COLO668 (cell line): Measurements from ENCODE around the gene CLCN2.
A peak's percentile ranks its signal among the peaks of the same experiment; 100 is the strongest.

Experiments
- DNase-seq: peaks from one replicate; lab custom pipeline; 2025; ENCODE audit not compliant: unreplicated experiment; lab: John Stamatoyannopoulos, UW

The CLCN2 gene

DNA sequence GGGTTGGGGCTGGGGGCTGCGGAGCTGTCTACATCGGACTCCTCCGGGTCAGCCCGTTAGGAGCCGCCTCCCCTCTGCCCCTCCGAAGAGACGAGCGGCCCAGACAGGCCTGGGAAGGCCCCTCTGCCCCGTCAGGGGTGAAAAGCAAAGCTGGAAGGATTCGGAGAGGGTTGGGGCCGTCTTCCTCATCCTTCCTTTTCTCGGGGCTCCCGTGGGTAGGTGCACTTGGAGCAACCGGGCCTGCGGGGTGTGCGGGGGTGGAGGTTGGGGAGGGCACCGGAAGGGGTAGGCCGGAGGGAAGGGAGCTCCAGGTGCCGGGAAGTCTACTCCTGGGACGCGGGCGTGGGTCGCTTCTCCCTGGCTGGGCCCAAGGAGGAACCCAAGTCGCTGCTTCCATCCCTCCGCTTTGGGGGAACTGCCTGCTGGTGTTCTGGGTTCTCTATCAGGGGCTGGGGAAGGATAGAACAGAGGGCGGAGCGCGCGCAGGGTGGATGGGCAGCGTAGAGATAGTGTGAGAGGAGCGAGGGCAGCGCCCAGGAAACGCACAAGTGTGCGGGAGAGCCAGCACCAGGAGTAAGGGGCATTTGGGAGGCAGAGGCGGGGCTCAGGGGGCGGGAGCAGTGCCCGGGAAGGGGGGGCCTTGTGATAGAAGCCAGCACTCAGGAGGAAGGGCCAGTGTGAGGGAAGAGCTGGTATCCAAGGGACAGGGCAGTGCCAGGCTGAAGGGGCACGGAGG is 695 bp upstream of the CLCN2 start:
- DNase-seq = peak; percentile 64

DNA sequence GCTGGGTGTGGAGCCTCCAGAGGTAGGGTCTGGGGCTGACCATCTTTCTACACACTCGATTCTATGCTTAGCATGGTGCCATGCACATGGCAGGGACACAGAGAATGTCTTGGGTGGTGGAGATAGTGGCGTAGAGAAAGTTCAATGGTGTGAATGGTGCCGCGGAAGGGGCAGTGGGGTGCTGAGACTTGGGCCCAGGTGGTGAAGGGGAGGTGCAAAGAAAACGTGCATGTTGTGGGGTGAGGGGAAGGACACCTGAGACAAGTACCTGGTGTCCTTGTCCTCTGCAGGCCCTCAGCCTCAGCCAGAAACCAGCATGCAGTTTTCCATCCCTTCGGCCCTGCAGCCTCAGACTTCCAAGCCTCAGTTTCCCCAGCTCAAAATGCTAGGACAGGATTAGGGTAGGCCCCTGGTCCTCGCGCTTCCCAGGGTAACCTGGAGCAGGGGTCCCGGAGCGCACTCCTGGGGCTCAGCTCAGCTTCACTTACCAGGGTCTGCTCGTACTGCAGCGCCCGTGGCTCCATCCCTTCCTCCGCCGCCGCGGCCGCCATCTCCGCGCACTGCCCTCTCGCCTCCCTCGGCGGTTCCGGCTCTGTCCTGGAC is 375 bp downstream of the CLCN2 start:
- DNase-seq = no peak

DNA sequence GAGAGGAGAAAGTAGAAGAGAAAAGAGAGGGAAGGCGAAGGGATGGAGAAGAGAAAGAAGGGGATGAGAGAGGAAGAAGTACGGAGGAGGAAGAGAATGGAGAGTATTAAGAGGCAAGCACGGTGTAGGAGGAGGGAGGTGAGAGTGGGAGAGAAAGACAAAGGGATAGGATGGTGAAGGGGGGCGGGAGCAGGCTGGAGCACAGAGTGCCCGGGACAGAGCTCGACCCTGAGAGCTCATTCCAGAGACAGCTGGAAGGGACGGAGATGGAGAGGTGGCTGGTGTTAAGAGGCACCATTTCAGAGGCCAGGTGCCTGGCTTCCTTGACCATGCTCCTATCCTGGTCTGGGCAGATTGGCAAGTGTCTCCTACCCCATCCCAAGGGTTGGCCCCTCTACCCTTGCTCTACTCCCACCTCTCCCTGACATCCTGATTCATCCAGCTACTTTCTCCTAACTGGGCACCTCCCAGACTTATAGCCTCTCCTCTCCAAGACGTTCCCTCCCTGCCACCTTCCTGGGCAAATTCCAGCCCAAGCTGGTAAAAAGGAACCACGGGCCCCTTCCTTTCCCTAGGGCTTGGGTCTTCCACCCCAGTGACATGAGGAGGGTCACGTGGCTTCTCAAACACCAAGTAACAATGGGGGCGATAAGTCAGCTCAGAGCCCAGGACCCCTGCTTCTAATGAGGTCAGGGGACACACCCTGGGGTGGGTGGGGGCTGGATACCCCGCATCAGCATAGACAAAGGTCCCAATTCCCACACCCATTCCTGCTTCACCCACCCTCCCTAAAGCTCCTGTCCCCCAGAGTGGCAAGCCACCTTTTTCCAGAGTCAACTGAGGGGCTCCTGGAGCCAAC is 1.1 kb downstream of the CLCN2 start:
- DNase-seq = no peak

DNA sequence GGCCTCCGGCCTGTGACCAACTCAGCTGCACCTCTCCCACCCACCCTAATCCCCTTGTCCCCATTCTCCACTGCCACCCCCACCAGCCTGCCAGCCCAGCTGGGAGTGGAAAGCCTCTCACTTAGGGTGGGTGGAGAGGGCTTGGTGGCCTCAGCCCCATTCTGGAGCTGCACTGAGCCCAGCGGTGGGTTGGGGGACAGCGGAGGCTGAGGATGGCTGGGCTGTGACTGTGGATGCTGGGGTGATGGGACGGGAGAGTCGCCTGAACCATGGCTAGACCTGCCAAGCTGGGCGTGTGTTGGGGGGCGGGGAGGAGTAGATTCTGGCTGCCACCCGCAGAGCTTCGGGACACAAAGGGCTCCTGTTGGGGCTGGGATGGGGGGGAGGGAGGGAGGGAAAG is 1.8 kb downstream of the CLCN2 start:
- DNase-seq = no peak

DNA sequence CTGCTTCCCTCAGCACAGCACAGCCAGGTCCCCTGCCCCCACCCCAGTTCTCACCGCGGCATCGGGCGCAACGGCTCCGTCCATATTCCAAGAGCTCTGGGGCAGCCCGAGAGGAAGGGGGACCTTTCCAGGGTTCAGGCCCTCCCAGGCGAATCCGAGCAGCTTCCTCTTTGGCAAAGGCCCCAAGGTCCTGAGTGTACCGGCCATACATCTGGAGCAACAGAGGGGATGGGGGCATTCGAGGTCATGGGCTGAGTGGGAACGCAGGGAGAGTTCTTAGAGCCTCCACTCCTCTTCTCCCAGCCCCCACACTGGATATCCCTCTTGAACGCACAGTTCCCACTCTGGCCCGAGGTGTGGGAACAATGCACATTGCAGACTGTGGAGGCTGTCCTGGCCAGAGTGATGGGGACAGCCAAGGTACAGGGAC is 2.5 kb downstream of the CLCN2 start:
- DNase-seq = no peak

DNA sequence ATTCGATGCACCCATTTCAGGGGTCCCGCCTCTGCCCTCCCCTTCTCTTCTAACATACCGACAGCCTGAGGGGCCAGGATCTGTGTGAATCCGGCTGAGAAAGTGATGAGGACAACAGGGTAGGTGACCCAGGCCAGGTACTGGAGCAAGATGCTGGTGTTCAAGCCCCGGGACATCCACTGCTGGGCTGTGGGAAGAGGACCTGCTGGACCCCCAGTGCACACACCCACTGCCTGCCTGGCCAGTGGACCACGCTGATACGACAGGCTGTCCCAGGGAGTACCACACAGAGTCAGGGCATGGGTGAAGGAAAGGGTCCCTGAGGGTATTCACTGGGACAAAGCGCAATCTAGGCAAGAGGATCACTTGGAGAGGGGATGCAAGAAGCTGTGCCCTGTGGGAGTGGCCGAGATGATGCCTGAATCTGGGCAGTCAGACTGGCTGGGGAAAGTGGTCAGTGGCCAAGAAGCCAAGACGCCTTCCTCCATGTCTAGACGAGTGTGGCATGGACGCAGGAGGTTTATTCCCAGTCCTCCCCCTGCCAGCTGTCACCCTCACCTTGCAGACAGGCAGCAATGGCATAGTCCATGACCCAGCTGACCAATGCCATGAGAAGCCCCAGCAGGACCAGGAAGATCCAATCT is 3.2 kb downstream of the CLCN2 start:
- DNase-seq = no peak

DNA sequence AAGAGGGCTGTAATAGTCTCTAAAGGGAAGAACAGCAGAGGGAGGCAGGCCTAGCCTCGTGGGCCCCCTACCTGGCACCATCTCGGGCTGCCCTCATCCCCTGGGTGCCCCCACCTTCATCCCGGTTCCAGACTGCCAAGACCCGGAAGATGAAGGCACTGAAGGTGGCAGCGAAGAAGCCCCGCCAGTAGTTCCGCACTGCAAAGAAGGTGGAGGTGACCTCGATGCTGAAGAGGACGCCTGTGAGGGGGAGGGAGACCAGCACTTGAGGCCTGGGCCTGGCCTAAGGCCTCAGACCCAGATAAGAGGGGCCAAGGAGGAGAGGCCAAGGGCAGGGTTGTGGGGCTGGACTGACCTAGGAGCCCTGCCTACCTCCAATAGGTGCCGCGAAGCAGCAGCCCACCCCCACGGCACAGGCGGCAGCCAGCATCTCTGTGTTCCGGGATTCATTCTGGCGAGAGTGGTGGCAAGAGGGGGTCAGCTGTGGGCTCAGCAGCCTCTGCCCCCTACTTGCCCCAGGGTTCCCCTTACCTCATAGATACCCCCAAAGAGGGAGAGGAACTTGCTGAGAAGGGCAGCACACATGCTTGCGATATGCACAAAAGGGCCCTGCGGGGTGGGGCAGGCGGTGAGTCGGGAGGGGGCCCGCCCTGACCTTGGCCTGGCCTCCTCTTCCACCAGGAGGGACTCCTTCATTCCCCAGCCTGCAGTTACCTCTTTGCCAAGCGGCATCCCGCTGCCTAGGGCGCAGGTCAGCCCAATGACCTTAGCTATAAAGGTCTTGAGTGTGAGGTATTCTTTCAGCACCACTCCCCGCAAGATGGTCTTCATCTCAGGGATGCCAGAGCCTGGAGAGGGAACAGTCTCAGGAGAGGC is 3.9 kb downstream of the CLCN2 start:
- DNase-seq = no peak

DNA sequence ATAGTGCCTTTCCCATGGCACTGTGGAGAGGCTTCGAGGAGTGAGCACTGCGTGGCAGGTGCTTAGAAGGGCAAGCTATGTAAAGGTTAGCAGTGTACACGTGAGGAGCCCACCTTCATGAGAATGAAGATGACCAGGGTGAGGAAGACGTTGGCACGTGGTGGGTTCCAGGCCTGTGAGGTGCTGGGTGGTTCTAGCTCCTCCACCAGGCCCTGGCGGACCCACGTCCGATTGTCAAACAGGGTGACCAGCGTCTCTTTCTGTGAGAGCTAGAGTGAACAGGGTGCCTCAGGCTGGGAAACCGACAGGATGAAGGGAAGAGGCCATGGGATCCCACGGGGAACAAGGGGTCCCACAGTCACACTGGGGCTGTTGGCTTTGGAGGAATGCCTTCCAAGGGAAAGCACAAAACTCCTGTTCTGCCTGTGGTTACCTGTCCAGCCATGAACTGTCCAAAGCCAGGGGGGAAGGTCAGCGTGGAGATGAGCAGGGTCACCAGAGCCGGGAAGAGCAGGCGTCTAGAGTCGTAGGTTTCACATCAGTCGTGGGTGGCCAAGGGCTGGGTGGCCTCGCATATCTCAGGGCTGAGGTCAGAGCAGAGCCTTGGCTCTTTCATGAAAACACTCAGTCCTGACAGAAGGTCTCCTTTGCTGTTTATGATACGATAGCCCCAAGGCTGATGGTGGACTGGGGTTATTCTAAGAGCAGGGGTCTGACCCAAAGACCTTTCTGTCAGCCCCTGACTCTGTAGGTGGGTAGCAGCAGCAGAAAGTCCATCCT is 6.0 kb downstream of the CLCN2 start:
- DNase-seq = no peak

DNA sequence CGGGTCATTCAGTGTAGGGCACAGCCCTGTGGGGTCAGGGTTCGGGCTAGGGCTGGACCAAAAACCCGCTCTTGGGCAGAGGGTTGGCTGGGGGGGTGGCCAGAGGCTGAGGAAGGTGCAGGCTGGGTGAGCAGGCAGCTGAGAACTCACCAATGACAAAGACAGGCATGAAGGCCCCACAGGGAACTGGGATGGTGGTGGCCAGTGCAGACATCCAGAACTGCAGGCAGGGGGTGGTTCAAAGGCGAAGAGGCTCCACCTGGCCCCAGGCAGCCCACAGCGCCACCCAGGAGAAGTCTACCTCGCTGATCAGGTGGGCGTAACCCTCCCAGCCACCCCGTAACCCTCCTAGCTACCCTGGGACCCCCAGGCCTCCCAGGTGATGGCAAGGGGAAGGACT is 6.7 kb downstream of the CLCN2 start:
- no peak for DNase-seq

DNA sequence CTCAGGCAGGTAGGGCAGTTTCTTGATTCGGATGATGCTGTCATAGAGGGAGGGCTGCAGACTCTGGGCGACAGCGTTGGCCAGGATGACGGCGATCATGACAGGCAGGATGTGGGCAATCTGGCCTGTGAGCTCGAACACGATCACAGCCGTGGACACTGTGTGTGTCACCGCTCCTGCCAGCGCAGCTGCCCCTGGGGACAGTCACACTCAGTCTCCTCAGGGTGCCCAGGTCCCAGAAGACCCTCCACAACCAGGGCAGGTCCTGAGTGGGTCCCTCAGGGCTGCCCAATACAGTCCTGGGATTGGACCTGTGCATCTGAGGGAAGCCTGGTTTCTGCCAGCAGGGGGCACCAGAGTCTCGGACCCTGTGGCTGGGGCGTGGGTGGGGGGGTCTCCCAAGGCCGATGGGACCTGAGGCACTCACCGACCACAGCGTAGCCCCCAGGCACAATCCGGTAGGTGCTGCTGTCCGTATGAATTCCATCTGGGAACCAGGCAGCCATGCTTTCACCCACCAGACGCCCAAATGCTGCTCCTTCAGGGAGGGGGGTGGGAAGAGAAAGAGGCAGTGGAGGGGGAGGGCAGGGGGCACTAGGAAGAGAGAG is 7.2 kb downstream of the CLCN2 start:
- peak; percentile 20 for DNase-seq

DNA sequence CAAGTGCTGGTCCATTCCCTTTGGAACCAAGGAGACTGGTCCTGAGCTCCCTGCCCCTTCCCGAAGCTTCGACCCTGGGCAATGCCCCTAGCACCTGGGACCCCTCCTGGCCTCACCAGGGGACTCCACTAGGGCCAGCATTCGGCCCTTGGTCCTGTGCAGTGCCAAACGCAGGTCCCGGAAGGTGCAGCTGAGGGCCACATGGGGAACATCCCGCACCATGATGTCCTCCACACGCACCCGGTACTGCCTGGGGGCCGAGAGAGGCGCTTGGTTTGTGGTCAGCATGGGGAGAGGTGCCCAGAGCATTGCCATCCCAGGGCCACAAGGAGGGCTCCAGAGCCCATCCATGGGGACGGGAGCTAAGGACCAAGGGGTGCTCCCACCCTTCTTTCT is 7.9 kb downstream of the CLCN2 start:
- no peak for DNase-seq

DNA sequence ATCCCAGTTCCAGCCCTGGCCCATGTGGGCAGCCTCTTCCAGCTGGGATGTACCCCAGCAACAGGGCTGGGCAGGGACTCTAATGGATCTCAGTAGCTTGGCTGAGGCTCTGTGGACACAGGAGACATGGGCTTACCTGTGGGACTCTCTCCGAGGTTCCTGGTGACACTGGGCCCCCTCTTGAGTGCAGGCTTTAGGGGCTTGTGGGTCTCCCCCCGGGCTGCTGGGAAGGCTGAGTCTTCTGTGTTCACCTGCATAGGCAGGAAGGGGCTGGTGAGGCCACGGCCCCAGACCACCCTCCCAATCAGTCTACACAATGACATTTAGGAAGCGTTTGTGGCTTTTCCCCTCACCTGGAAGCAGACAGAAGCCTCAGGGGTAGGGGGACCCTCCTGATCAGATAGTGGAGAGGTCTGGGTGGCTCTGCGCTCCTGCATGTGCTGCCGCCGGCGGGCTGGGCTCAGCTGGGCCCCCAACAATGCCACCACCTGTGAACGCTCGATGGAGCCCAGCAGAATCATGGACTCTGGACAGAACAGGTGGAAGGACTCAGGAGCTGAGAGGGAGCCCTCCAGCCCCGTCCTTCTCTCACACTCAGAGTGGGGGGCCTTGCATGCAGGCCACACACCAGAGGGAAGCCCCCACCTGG is 8.4 kb downstream of the CLCN2 start:
- DNase-seq = no peak

DNA sequence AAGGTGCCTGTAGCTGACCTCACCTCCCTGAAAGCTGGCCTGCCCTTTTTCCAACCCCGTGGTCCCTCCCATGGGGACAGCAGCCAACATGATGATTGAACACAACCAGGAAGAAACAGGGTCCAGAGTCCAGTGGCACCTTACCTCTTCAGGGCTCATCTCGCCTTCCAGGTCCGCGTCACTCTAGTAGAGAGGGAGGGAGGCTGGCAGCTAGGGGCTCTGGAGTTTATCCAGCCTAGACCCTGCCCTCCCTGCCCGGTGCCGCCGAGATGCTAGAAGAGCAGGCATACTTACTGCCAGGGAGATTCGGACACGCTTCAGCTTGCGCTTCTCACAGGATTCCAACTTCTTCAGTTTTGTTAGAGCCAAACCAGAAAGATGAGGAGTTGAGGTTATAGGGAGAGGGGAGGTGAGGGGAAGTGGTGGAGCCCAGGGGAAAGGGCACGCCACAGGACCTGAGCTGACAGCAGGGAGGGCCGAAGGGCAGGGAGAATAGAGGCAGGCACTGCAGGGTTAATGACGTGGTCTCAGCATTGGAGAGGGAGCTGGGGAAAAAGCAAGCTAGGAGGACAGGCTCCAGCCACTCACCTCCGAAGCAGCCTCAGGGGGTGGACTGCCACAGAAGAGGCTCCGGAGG is 9.1 kb downstream of the CLCN2 start:
- no peak for DNase-seq

DNA sequence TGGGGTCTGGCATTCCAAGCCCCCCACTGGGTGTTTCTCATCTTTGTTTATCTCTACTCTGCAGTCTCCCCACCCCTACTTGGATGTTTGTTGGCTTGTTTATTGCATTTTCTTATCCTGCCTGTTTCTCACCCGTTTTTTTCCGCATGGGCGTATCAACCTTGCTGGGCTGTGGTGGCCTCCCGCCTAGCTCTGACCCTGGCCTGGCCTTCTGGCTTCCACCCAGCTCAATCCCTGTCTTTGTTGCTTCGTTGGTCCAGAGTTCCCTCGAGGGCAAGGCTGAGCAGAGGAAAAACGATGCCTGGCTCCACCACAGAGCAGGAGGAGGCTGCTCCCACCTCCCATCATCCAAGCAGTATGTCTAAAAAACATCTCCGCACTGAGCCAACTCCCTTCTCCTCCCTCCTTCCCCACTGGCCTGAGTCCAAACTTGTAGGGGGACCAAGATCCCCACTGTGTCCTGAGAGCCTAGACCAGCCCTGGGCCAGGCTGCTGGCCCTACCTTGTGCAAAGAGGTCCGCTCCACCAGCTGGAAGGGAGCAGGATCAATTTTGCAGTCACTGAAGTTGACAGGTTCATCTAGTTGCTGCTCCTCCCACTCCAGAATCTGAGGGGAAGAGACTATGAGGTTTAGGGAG is 9.8 kb downstream of the CLCN2 start:
- DNase-seq = no peak

DNA sequence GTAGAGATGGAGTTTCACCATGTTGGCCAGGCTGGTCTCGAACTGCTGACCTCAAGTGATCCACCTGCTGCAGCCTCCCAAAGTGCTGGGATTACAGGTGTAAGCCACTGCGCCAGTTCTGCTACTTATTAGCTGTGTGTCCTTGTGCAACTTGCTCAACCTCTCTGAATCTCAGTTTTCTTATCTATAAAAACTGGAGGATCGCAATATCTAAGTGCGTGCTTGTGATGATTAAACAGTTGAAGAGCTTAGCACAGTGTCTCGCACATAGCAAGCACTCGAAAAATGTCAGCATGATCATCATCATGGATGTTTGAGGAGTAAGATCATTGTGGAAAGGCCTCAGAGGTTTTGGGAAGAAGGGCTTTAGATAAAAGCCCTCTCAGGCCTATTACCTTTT is 10.8 kb downstream of the CLCN2 start:
- DNase-seq = no peak

DNA sequence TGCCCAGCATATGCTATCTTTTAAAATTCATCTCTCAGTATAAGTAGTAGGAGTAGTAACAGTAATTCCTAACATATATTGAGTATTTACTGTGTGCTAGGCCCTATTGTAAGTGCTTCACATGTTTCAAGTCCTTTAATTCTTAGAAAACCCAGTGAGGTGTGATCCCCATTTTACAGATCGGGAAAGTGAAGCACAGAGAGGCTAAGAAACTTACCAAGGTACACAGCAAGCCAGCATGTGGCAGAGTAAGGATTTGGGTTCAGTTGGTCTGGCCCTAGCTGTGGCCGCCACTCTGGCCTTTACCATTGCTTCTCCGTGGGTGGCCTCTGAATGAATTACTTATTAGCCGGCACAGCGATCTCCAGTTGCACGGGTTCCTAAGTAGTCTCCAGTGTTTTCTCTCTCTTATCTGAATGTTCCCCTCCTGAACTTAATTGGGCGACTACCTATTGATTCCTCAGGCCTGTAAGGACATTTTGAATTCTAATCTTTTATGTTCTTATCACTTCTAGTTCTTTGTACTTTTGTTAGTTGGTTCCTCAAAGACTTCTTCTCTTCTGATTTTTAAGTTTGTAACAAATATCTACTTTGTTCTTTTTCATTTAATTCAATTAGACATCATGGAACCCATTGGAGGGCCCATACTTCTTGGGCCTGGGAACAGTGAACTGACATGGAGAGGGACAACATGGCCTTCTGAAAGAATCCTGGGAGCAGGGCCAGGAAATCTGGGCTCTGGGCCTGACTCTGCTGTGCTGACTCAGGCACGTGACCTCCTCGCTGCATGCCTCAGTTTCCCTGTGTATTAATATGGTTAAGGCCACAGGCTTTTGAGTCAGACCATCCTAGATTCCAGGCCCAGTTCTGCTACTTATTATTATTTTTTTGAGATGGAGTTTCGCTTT is 11.6 kb downstream of the CLCN2 start:
- no peak for DNase-seq

DNA sequence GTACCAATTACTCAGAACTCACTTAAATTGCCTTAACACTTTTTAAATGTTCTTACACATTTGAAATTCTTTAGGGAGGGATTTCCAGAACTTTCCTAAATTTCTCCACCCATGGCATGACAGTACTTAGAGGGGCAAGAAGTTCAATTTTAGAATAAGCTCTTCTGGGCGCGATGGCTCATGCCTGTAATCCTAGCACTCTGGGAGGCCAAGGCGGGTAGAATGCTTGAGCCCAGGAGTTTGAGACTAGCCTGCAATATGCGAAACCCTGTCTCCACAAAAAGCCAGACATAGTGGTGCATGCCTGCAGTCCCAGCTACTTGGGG is 13.4 kb downstream of the CLCN2 start:
- DNase-seq = no peak
